Stimulated activated CD4-positive, alpha-beta T cell treated with anti-CD3 and anti-CD28 coated beads, Interleukin-15, amount 100 ng/mL, for 24 hours (primary cell): ENCODE results near the gene SNRNP35.
"Not testable (repeated sequence)": the region's sequence is repeated elsewhere in the genome, so short reads cannot be mapped to it uniquely, and the experiment has no call there.

Source experiments
- DNase-seq: peaks from one replicate; pipeline ENCODE4 v3.0.0-alpha.2; 2020

The SNRNP35 gene

GRCh38 chr12:123449856-123450255 lies 8.1 kb upstream of the SNRNP35 start:
- no peak for DNase-seq

- DNase-seq, result no peak
These were observed 7.3 kb upstream of the SNRNP35 start for GRCh38 chr12:123450636-123451035.

- not testable (repeated sequence) for DNase-seq
These were observed 5.7 kb upstream of the SNRNP35 start for GRCh38 chr12:123452276-123452550.

- DNase-seq, result no peak
These were observed 4.8 kb upstream of the SNRNP35 start for GRCh38 chr12:123453165-123453564.

- not testable (repeated sequence) for DNase-seq
These were observed 5.2 kb downstream of the SNRNP35 start for GRCh38 chr12:123463174-123463573.

- DNase-seq, result no peak
These were observed 7.1 kb downstream of the SNRNP35 start for GRCh38 chr12:123465084-123465483.

- no peak for DNase-seq
These were observed 10.8 kb downstream of the SNRNP35 start for GRCh38 chr12:123468786-123469185.

- DNase-seq, result no peak
These were observed 12.0 kb downstream of the SNRNP35 start for GRCh38 chr12:123469978-123470377.

- DNase-seq, result no peak
These were observed 13.6 kb downstream of the SNRNP35 start for GRCh38 chr12:123471374-123472068.

- DNase-seq, result no peak
These were observed 14.5 kb downstream of the SNRNP35 start for GRCh38 chr12:123472438-123472849.

- no peak for DNase-seq
These were observed 16.7 kb downstream of the SNRNP35 start for GRCh38 chr12:123474485-123475245.

- no peak for DNase-seq
These were observed 17.3 kb downstream of the SNRNP35 start for GRCh38 chr12:123475246-123475703.

GRCh38 chr12:123478069-123478468 lies 20.1 kb downstream of the SNRNP35 start:
- no peak for DNase-seq

GRCh38 chr12:123478762-123479161 lies 20.8 kb downstream of the SNRNP35 start:
- DNase-seq, result no peak

- no peak for DNase-seq
These were observed 21.7 kb downstream of the SNRNP35 start for GRCh38 chr12:123479442-123480180.

GRCh38 chr12:123481251-123481650 lies 23.3 kb downstream of the SNRNP35 start:
- DNase-seq, result not testable (repeated sequence)

- DNase-seq, result no peak
These were observed 24.9 kb downstream of the SNRNP35 start for GRCh38 chr12:123482876-123483275.

GRCh38 chr12:123483602-123484248 lies 25.8 kb downstream of the SNRNP35 start:
- peak; percentile 23 for DNase-seq

- no peak for DNase-seq
These were observed 27.8 kb downstream of the SNRNP35 start for GRCh38 chr12:123485756-123486155.

GRCh38 chr12:123487428-123487827 lies 29.5 kb downstream of the SNRNP35 start:
- DNase-seq, result no peak

- no peak for DNase-seq
These were observed 30.7 kb downstream of the SNRNP35 start for GRCh38 chr12:123488539-123489230.

- DNase-seq, result no peak
These were observed 31.6 kb downstream of the SNRNP35 start for GRCh38 chr12:123489580-123489979.

- no peak for DNase-seq
These were observed 32.1 kb downstream of the SNRNP35 start for GRCh38 chr12:123490089-123490488.
